Activated naive CD4-positive, alpha-beta T cell treated with anti-CD3 and anti-CD28 coated beads, Interleukin-2, amount 50 U/mL, for 16 hours (primary cell): ENCODE data around the gene DPP6.

Experiments
- DNase-seq: peaks from one replicate; pipeline ENCODE4 v3.0.0-alpha.2; 2020

The DPP6 gene

GRCh38 chr7:154741131-154741530 is 688.9 kb downstream of the DPP6 start:
- no peak for DNase-seq

GRCh38 chr7:154743206-154743605 is 691.0 kb downstream of the DPP6 start:
- no peak for DNase-seq

GRCh38 chr7:154744256-154744860 is 692.2 kb downstream of the DPP6 start:
- no peak for DNase-seq

- DNase-seq, result no peak
Observed at GRCh38 chr7:154744861-154745258, 692.7 kb downstream of the DPP6 start.

- DNase-seq, result no peak
Observed at GRCh38 chr7:154746571-154747360, 694.6 kb downstream of the DPP6 start.

- no peak for DNase-seq
Observed at GRCh38 chr7:154748089-154748786, 696.0 kb downstream of the DPP6 start.

- DNase-seq, result no peak
Observed at GRCh38 chr7:154750353-154750801, 698.2 kb downstream of the DPP6 start.

GRCh38 chr7:154753226-154753625 is 701.0 kb downstream of the DPP6 start:
- DNase-seq, result no peak

GRCh38 chr7:154757756-154758155 is 705.6 kb downstream of the DPP6 start:
- no peak for DNase-seq

GRCh38 chr7:154759989-154760388 is 707.8 kb downstream of the DPP6 start:
- DNase-seq, result no peak

GRCh38 chr7:154765118-154765517 is 712.9 kb downstream of the DPP6 start:
- DNase-seq, result no peak

GRCh38 chr7:154767142-154767541 is 714.9 kb downstream of the DPP6 start:
- no peak for DNase-seq

- no peak for DNase-seq
Observed at GRCh38 chr7:154767821-154768415, 715.7 kb downstream of the DPP6 start.

GRCh38 chr7:154769001-154769400 is 716.8 kb downstream of the DPP6 start:
- no peak for DNase-seq

- DNase-seq, result no peak
Observed at GRCh38 chr7:154769527-154769926, 717.3 kb downstream of the DPP6 start.

- no peak for DNase-seq
Observed at GRCh38 chr7:154770361-154770760, 718.2 kb downstream of the DPP6 start.

- DNase-seq, result no peak
Observed at GRCh38 chr7:154770962-154771361, 718.8 kb downstream of the DPP6 start.

GRCh38 chr7:154774303-154774969 is 722.2 kb downstream of the DPP6 start:
- no peak for DNase-seq

GRCh38 chr7:154775681-154776080 is 723.5 kb downstream of the DPP6 start:
- no peak for DNase-seq

- no peak for DNase-seq
Observed at GRCh38 chr7:154776350-154776749, 724.2 kb downstream of the DPP6 start.

GRCh38 chr7:154777023-154777422 is 724.8 kb downstream of the DPP6 start:
- DNase-seq, result no peak

- no peak for DNase-seq
Observed at GRCh38 chr7:154777489-154777888, 725.3 kb downstream of the DPP6 start.

GRCh38 chr7:154777908-154778307 is 725.7 kb downstream of the DPP6 start:
- DNase-seq, result no peak
